Skeletal muscle tissue (tissue), 4 donors: ENCODE measurements around the gene PHF13. TPM values are rescaled to one million over a fixed set of nuclear protein-coding genes. Genes with fewer than 3 reads are reported as not detected.
"Not testable (repeated sequence)": the region's sequence is repeated elsewhere in the genome, so short reads cannot be mapped to it uniquely, and the experiment has no call there.

Source experiments
- H3K27ac ChIP-seq: one replicate; pipeline ENCODE4 v1.7.0; 2013; ENCODE audit warnings: mild to moderate bottlenecking, low read depth, low read length, inconsistent platforms
- H3K27me3 ChIP-seq, 3 donors: one replicate each; pipeline ENCODE4 v1.7.0; 2013; ENCODE audit warnings: low read length in 3 of 3; ENCODE audit not compliant: control insufficient read depth in 3 of 3, insufficient read depth in 3 of 3
- H3K36me3 ChIP-seq, 3 donors: one replicate each; pipeline ENCODE4 v1.7.0; 2013; ENCODE audit warnings: low read length in 3 of 3; ENCODE audit not compliant: control insufficient read depth in 3 of 3, insufficient read depth in 3 of 3
- H3K4me1 ChIP-seq, 3 donors: one replicate each; pipeline ENCODE4 v1.7.0; 2013; ENCODE audit warnings: low read length in 3 of 3, mild to moderate bottlenecking in 3 of 3; ENCODE audit not compliant: control insufficient read depth in 3 of 3, insufficient read depth in 3 of 3
- H3K4me3 ChIP-seq, 3 donors: one replicate each; pipeline ENCODE4 v1.7.0; 2013; ENCODE audit warnings: low read length in 3 of 3
- H3K9ac ChIP-seq, 3 donors: one replicate each; pipeline ENCODE4 v1.7.0; 2013; ENCODE audit warnings: low read length in 3 of 3, mild to moderate bottlenecking in 3 of 3, moderate library complexity in 2 of 3, low read depth in 1 of 3
- H3K9me3 ChIP-seq, 3 donors: one replicate each; pipeline ENCODE4 v1.7.0; 2013; ENCODE audit warnings: low read length in 3 of 3; ENCODE audit not compliant: control insufficient read depth in 3 of 3
- total RNA-seq: library from RNA; depleted of rRNA; stranded (reverse); fragments of >200 nt; gene quantifications from one replicate; pipeline ENCODE4 v1.2.3, GENCODE V29; 2014
- donor health status: Osteomylitis.

PHF13 gene
- total RNA-seq, 1 donor from 2014 or later: 17.7 TPM

DNA sequence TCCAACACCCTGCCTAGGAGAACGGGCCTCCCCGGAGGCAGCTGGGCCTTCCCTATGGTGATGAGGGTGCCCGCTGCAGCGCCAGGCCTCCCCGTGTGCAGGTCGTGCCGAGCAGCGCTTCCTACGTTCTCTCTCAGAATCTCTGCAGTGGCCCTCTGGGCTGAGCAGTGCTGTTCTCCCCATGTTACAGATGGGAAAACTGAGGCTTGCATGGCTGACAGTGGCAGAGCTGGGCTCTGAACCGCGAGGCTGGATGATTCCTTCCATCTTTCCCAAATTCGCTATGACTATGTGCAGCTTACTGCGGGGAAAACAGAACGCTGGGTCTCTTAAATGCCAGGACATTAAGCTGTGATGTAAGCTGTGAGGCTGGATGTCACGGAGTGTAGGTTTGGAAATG is 19.7 kb upstream of the PHF13 start:
- no peak overlapping the region for H3K4me3 ChIP-seq
- peaks cover 78 to 98% (median 89%) of the 10 kb centered on the region in 3 donors for H3K4me1 ChIP-seq
- H3K9me3 ChIP-seq: no peaks in the 10 kb centered on the region
- no peak overlapping the region for H3K9ac ChIP-seq
- H3K27ac ChIP-seq: no peak overlapping the region
- peaks cover 83 to 91% (median 86%) of the 10 kb centered on the region in 3 donors for H3K36me3 ChIP-seq
- H3K27me3 ChIP-seq: no peaks in the 10 kb centered on the region

- Histone ChIP-seq H3K36me3 (peaks cover 77 to 87% (median 80%) of the 10 kb centered on the region in 3 donors), H3K27me3 (no peaks in the 10 kb centered on the region), H3K9ac (peak overlapping the region in 1 of 3 donors; percentile 100), H3K27ac (no peak overlapping the region), H3K9me3 (no peaks in the 10 kb centered on the region), H3K4me3 (no peak overlapping the region), H3K4me1 (peaks cover 74 to 96% (median 89%) of the 10 kb centered on the region in 3 donors)
Observed at GRCh38 chr1:6594977-6595740, 18.4 kb upstream of the PHF13 start.

DNA sequence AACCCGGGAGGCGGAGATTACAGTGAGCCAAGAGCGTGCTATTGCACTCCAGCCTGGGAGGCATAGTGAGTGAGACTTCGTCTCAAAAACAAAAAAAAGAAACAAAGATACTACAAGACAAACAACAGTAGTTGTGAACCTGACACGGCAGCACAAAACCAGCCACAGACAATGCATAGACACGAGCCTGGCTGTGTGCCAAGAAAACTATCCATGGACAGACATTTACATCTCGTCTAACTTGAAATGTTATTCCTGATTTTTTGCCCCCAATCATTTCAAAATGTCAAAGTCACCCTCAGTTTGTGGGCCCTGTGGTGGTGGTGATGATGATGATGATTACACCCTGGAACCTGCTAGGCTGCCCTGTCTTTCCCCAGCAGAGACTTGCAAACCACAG is 17.2 kb upstream of the PHF13 start:
- H3K9me3 ChIP-seq: no peaks in the 10 kb centered on the region
- H3K9ac ChIP-seq: peak overlapping the region; percentile 60 to 100 (median 66)
- no peaks in the 10 kb centered on the region for H3K27me3 ChIP-seq
- peaks cover 69 to 93% (median 86%) of the 10 kb centered on the region in 3 donors for H3K4me1 ChIP-seq
- H3K36me3 ChIP-seq: peaks cover 69 to 79% (median 75%) of the 10 kb centered on the region in 3 donors
- H3K27ac ChIP-seq: peak overlapping the region; percentile 71
- peak overlapping the region; percentile 56 to 76 (median 56) for H3K4me3 ChIP-seq

GRCh38 chr1:6596886-6597776 is 16.4 kb upstream of the PHF13 start:
- H3K36me3 ChIP-seq: peaks cover 62 to 72% (median 71%) of the 10 kb centered on the region in 3 donors
- no peaks in the 10 kb centered on the region for H3K27me3 ChIP-seq
- peak overlapping the region; percentile 56 to 76 (median 56) for H3K4me3 ChIP-seq
- no peaks in the 10 kb centered on the region for H3K9me3 ChIP-seq
- H3K4me1 ChIP-seq: peaks cover 62 to 92% (median 81%) of the 10 kb centered on the region in 3 donors
- H3K27ac ChIP-seq: peak overlapping the region; percentile 71
- H3K9ac ChIP-seq: peak overlapping the region; percentile 66 to 100 (median 67)

GRCh38 chr1:6597777-6598131 is 15.8 kb upstream of the PHF13 start:
- peak overlapping the region; percentile 66 to 100 (median 67) for H3K9ac ChIP-seq
- peak overlapping the region; percentile 71 for H3K27ac ChIP-seq
- no peaks in the 10 kb centered on the region for H3K27me3 ChIP-seq
- no peaks in the 10 kb centered on the region for H3K9me3 ChIP-seq
- H3K36me3 ChIP-seq: peaks cover 60 to 70% (median 65%) of the 10 kb centered on the region in 3 donors
- H3K4me3 ChIP-seq: peak overlapping the region; percentile 11 to 76 (median 56)
- H3K4me1 ChIP-seq: peaks cover 55 to 90% (median 75%) of the 10 kb centered on the region in 3 donors

DNA sequence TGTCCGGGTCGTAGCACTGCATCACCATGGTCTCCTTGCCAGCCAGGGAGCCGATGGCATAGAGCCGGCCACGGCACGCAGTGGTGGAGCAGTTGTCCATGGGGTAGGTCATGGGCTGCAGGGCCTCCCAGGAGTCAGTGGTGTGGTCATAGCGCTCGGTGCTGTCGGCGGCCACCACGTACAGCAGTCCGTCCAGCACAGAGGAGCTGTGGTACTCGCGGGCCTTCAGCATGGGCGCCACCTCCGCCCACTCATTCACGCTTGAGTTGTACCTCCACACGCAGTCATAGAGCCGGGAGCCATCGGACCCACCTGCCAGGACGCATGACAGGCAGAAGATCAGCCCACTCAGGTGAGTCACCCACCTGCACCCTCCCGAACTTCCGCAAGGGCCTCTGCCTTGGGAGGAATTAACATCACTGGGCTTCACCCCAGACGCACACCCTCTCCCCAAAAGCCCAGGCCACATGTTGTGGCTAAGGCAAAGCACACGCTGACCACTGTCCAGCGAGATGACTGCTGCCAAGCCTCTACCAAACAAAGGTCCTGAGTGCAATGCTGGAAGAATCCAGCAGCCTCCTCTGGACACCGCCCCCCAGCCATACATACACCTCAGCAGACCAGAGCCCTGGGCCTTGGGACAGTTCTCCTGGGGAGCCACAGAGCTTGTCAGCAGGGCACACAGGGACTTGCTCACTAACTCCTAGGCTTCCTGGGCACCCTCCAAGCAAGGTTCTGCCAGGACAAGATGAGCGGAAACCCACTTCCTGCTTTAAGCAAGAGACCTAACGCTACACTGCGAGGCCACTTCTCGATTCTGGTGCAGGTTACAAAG is 14.2 kb upstream of the PHF13 start:
- peaks cover 58 to 85% (median 70%) of the 10 kb centered on the region in 3 donors for H3K4me1 ChIP-seq
- H3K27ac ChIP-seq: peak overlapping the region; percentile 66
- H3K9ac ChIP-seq: peak overlapping the region; percentile 61 to 100 (median 80)
- no peaks in the 10 kb centered on the region for H3K9me3 ChIP-seq
- H3K36me3 ChIP-seq: peaks cover 45 to 55% (median 49%) of the 10 kb centered on the region in 3 donors
- H3K4me3 ChIP-seq: peak overlapping the region; percentile 91 to 97 (median 97)
- H3K27me3 ChIP-seq: no peaks in the 10 kb centered on the region

DNA sequence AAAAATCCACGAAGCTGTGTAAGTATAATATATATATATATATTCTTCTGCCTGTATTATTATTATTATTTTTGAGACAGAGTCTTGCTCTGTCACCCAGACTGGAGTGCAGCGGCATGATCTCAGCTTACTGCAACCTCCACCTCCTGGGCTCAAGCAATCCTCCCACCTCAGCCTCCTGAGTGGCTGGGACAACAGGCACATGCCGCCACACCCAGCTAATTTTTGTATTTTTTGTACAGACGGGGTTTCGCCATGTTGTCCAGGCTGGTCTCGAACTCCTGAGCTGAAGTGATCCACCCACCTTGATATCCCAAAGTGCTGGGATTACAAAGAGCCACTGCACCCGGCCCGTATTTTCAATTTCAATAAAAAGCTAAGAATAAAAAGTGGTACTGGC is 13.5 kb upstream of the PHF13 start:
- peak overlapping the region; percentile 94 to 100 (median 99) for H3K9ac ChIP-seq
- peak overlapping the region; percentile 98 for H3K27ac ChIP-seq
- H3K4me1 ChIP-seq: peaks cover 63 to 85% (median 73%) of the 10 kb centered on the region in 3 donors
- H3K9me3 ChIP-seq, H3K27me3 ChIP-seq: not testable (repeated sequence)
- H3K36me3 ChIP-seq: peaks cover 40 to 50% (median 43%) of the 10 kb centered on the region in 3 donors
- peak overlapping the region; percentile 91 to 97 (median 97) for H3K4me3 ChIP-seq

GRCh38 chr1:6600410-6601048 is 13.0 kb upstream of the PHF13 start:
- peaks cover 67 to 83% (median 69%) of the 10 kb centered on the region in 3 donors for H3K4me1 ChIP-seq
- peaks cover 35 to 44% (median 38%) of the 10 kb centered on the region in 3 donors for H3K36me3 ChIP-seq

More at GRCh38 chr1:6600410-6601048, 13.0 kb upstream of the PHF13 start:
- H3K4me3 ChIP-seq: peak overlapping the region; percentile 91 to 97 (median 97)
- peak overlapping the region; percentile 94 to 100 (median 99) for H3K9ac ChIP-seq
- H3K9me3 ChIP-seq: no peaks in the 10 kb centered on the region
- peak overlapping the region; percentile 98 for H3K27ac ChIP-seq
- no peaks in the 10 kb centered on the region for H3K27me3 ChIP-seq
